Choroid plexus epithelial cell (primary cell): ENCODE measurements around the gene GPBP1L1.
A peak's percentile ranks its signal among the peaks of the same experiment; 100 is the strongest.

Experiments
- DNase-seq: peaks from one replicate; pipeline ENCODE4 v3.0.0-alpha.2; 2010; ENCODE audit warnings: low read depth
- H3K4me3 ChIP-seq: 2 replicates; pipeline ENCODE4 v1.5.1; 2011; ENCODE audit warnings: low read depth, mild to moderate bottlenecking, control low read depth, low read length, moderate library complexity
- CTCF ChIP-seq: conservative IDR thresholded peaks from 2 replicates; pipeline ENCODE4 v1.5.1; 2011; ENCODE audit warnings: low read depth, mild to moderate bottlenecking, control low read depth, inconsistent platforms, low read length, moderate library complexity

Gene GPBP1L1

GRCh38 chr1:45687014-45687753, 851 bp upstream of the GPBP1L1 start:
- DNase-seq, result peak; percentile 99
- TF ChIP-seq CTCF, result no peak
- H3K4me3 ChIP-seq, result peak overlapping the region; percentile 98

- peak overlapping the region; percentile 98 for H3K4me3 ChIP-seq
- peak; percentile 26 for DNase-seq
- no peak for TF ChIP-seq CTCF
These were observed 382 bp downstream of the GPBP1L1 start for GRCh38 chr1:45686015-45686287.

GRCh38 chr1:45685308-45686014, 872 bp downstream of the GPBP1L1 start:
- no peak for TF ChIP-seq CTCF
- DNase-seq, result peak; percentile 14

GRCh38 chr1:45684402-45684801, 1.9 kb downstream of the GPBP1L1 start:
- no peak for TF ChIP-seq CTCF
- peak overlapping the region; percentile 98 for H3K4me3 ChIP-seq
- no peak for DNase-seq

More at GRCh38 chr1:45685308-45686014, 872 bp downstream of the GPBP1L1 start:
- H3K4me3 ChIP-seq, result peak overlapping the region; percentile 98

GRCh38 chr1:45682942-45683341, 3.4 kb downstream of the GPBP1L1 start:
- no peak overlapping the region for H3K4me3 ChIP-seq
- no peak for DNase-seq
- TF ChIP-seq CTCF, result no peak

- no peak overlapping the region for H3K4me3 ChIP-seq
- DNase-seq, result peak; percentile 22
- no peak for TF ChIP-seq CTCF
These were observed 7.2 kb downstream of the GPBP1L1 start for GRCh38 chr1:45679123-45679522.

- no peak for TF ChIP-seq CTCF
- no peak overlapping the region for H3K4me3 ChIP-seq
- DNase-seq, result no peak
These were observed 7.8 kb downstream of the GPBP1L1 start for GRCh38 chr1:45678489-45678888.
